Osteocyte (in vitro differentiated cells): ENCODE results near the gene PPP2R5C. TPM values are rescaled to one million over a fixed set of nuclear protein-coding genes. Genes with fewer than 3 reads are reported as not detected.

Experiments used
- DNase-seq: peaks from one replicate; pipeline ENCODE4 v3.0.0; 2021; ENCODE audit warnings: mixed read lengths; ENCODE audit not compliant: unreplicated experiment; ENCODE audit errors: extremely low spot score
- H3K27ac Mint-ChIP-seq: one replicate; pipeline ENCODE4 v1.8.0; 2021; ENCODE audit warnings: mild to moderate bottlenecking, mixed read lengths; ENCODE audit not compliant: unreplicated experiment
- H3K27me3 Mint-ChIP-seq: one replicate; pipeline ENCODE4 v1.8.0; 2021; ENCODE audit warnings: mixed read lengths; ENCODE audit not compliant: unreplicated experiment
- H3K36me3 Mint-ChIP-seq: one replicate; pipeline ENCODE4 v1.8.0; 2021; ENCODE audit warnings: mixed read lengths; ENCODE audit not compliant: unreplicated experiment
- H3K4me1 Mint-ChIP-seq: one replicate; pipeline ENCODE4 v1.8.0; 2021; ENCODE audit warnings: mixed read lengths; ENCODE audit not compliant: unreplicated experiment
- H3K4me3 Mint-ChIP-seq: one replicate; pipeline ENCODE4 v1.8.0; 2021; ENCODE audit warnings: mild to moderate bottlenecking, moderate library complexity, mixed read lengths; ENCODE audit not compliant: unreplicated experiment
- H3K9me3 Mint-ChIP-seq: one replicate; pipeline ENCODE4 v1.8.0; 2021; ENCODE audit warnings: mixed read lengths; ENCODE audit not compliant: unreplicated experiment
- CTCF ChIP-seq: fragments of 200-600 bp; sonication (generic); IDR thresholded peaks from 2 replicates; pipeline ENCODE4 v1.5.0; 2021; ENCODE audit warnings: antibody characterized with exemption, mild to moderate bottlenecking, moderate library complexity
- total RNA-seq: library from RNA; stranded (reverse); gene quantifications from 2 replicates; pipeline ENCODE4 v1.2.1, GENCODE V29; 2021

PPP2R5C gene
- total RNA-seq, 1 donor from 2014 or later, result 116 TPM

GRCh38 chr14:101849125-101849524 lies 87.6 kb downstream of the PPP2R5C start:
- peaks cover 4% of the 10 kb centered on the region for H3K36me3 Mint-ChIP-seq

GRCh38 chr14:101849640-101850039 lies 88.1 kb downstream of the PPP2R5C start:
- DNase-seq, result peak; percentile 23
- no peak for TF ChIP-seq CTCF
- Mint-ChIP-seq H3K27me3 (no peaks in the 10 kb centered on the region), H3K27ac (no peak overlapping the region), H3K9me3 (no peaks in the 10 kb centered on the region), H3K4me1 (peaks cover 17% of the 10 kb centered on the region), H3K4me3 (no peak overlapping the region), H3K36me3 (peaks cover 1% of the 10 kb centered on the region)

More at GRCh38 chr14:101849125-101849524, 87.6 kb downstream of the PPP2R5C start:
- Mint-ChIP-seq H3K4me1 (peaks cover 14% of the 10 kb centered on the region), H3K9me3 (no peaks in the 10 kb centered on the region), H3K27ac (no peak overlapping the region), H3K27me3 (no peaks in the 10 kb centered on the region), H3K4me3 (no peak overlapping the region)
- TF ChIP-seq CTCF, result no peak
- DNase-seq, result peak; percentile 57

- Mint-ChIP-seq H3K27ac (no peak overlapping the region), H3K36me3 (peaks cover 1% of the 10 kb centered on the region), H3K4me1 (peaks cover 17% of the 10 kb centered on the region), H3K27me3 (no peaks in the 10 kb centered on the region), H3K4me3 (no peak overlapping the region), H3K9me3 (no peaks in the 10 kb centered on the region)
- peak; percentile 44 for DNase-seq
- no peak for TF ChIP-seq CTCF
These were observed 89.7 kb downstream of the PPP2R5C start for GRCh38 chr14:101851183-101851582.

GRCh38 chr14:101851736-101852405 lies 90.4 kb downstream of the PPP2R5C start:
- Mint-ChIP-seq H3K27ac (no peak overlapping the region), H3K36me3 (peaks cover 7% of the 10 kb centered on the region), H3K9me3 (no peaks in the 10 kb centered on the region), H3K4me1 (peaks cover 17% of the 10 kb centered on the region), H3K27me3 (no peaks in the 10 kb centered on the region), H3K4me3 (no peak overlapping the region)
- no peak for TF ChIP-seq CTCF
- peak; percentile 7 for DNase-seq

GRCh38 chr14:101852785-101853184 lies 91.3 kb downstream of the PPP2R5C start:
- TF ChIP-seq CTCF, result no peak
- Mint-ChIP-seq H3K27me3 (no peaks in the 10 kb centered on the region), H3K9me3 (no peaks in the 10 kb centered on the region), H3K36me3 (peaks cover 13% of the 10 kb centered on the region), H3K4me1 (peaks cover 18% of the 10 kb centered on the region), H3K27ac (no peak overlapping the region), H3K4me3 (no peak overlapping the region)
- DNase-seq, result no peak
